Chondrocyte (in vitro differentiated cells): ENCODE data around the gene CCDC61. TPM values are rescaled to one million over a fixed set of nuclear protein-coding genes. Genes with fewer than 3 reads are reported as not detected.

Experiments
- DNase-seq: peaks from one replicate; pipeline ENCODE4 v3.0.0; 2021; ENCODE audit warnings: mixed read lengths, low spot score
- H3K27ac Mint-ChIP-seq: one replicate; pipeline ENCODE4 v1.8.0; 2021; ENCODE audit warnings: mild to moderate bottlenecking, moderate library complexity, mixed read lengths; ENCODE audit not compliant: unreplicated experiment
- H3K27me3 Mint-ChIP-seq: 2 replicates; pipeline ENCODE4 v1.8.0; 2021; ENCODE audit warnings: low read depth, mixed read lengths
- H3K36me3 Mint-ChIP-seq: 2 replicates; pipeline ENCODE4 v1.8.0; 2021; ENCODE audit warnings: low read depth, mixed read lengths
- H3K4me1 Mint-ChIP-seq: 2 replicates; pipeline ENCODE4 v1.8.0; 2021; ENCODE audit warnings: low read depth, mild to moderate bottlenecking, mixed read lengths
- H3K4me3 Mint-ChIP-seq: one replicate; pipeline ENCODE4 v1.8.0; 2021; ENCODE audit warnings: mild to moderate bottlenecking, moderate library complexity, mixed read lengths; ENCODE audit not compliant: unreplicated experiment
- H3K9me3 Mint-ChIP-seq: 2 replicates; pipeline ENCODE4 v1.8.0; 2021; ENCODE audit warnings: low read depth, mixed read lengths
- total RNA-seq: library from RNA; stranded (reverse); gene quantifications from 3 replicates; pipeline ENCODE4 v1.2.1, GENCODE V29; 2021
- TF ChIP-seq, protein P1 (sequence below): fragments of 200-600 bp; sonication (generic); IDR thresholded peaks from 2 replicates; pipeline ENCODE4 v1.5.0; 2021; ENCODE audit warnings: antibody characterized with exemption, mild to moderate bottlenecking, moderate library complexity

Gene CCDC61
- total RNA-seq, 1 donor from 2014 or later, result 8.4 TPM

DNA sequence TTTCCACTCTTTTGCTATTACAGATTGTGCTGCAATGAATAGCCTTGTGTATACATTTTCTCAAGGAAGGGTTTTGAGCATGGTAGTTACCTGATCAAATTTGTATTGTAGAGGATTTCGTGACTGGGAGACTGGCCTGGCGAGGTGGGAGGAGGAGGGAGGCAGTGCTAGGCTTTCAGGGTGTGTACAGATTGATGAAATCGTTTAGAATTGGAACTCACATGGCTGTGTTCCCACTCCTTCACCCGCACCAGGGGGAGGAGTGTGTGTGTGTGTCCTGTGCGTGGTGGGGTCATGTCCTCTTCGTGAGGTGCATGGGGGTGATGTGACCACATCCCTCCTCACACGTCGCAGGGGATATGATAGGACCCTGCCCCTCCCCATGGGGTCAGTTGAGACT is 19.3 kb downstream of the CCDC61 start:
- H3K27ac Mint-ChIP-seq, result no peak overlapping the region
- no peak for DNase-seq
- H3K36me3 Mint-ChIP-seq, result peaks cover 4% of the 10 kb centered on the region
- no peaks in the 10 kb centered on the region for H3K9me3 Mint-ChIP-seq
- H3K4me3 Mint-ChIP-seq, result peak overlapping the region; percentile 61
- H3K4me1 Mint-ChIP-seq, result peaks cover 17% of the 10 kb centered on the region
- TF ChIP-seq, protein P1, sequence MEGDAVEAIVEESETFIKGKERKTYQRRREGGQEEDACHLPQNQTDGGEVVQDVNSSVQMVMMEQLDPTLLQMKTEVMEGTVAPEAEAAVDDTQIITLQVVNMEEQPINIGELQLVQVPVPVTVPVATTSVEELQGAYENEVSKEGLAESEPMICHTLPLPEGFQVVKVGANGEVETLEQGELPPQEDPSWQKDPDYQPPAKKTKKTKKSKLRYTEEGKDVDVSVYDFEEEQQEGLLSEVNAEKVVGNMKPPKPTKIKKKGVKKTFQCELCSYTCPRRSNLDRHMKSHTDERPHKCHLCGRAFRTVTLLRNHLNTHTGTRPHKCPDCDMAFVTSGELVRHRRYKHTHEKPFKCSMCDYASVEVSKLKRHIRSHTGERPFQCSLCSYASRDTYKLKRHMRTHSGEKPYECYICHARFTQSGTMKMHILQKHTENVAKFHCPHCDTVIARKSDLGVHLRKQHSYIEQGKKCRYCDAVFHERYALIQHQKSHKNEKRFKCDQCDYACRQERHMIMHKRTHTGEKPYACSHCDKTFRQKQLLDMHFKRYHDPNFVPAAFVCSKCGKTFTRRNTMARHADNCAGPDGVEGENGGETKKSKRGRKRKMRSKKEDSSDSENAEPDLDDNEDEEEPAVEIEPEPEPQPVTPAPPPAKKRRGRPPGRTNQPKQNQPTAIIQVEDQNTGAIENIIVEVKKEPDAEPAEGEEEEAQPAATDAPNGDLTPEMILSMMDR, result no peak
- H3K27me3 Mint-ChIP-seq, result peaks cover 11% of the 10 kb centered on the region

DNA sequence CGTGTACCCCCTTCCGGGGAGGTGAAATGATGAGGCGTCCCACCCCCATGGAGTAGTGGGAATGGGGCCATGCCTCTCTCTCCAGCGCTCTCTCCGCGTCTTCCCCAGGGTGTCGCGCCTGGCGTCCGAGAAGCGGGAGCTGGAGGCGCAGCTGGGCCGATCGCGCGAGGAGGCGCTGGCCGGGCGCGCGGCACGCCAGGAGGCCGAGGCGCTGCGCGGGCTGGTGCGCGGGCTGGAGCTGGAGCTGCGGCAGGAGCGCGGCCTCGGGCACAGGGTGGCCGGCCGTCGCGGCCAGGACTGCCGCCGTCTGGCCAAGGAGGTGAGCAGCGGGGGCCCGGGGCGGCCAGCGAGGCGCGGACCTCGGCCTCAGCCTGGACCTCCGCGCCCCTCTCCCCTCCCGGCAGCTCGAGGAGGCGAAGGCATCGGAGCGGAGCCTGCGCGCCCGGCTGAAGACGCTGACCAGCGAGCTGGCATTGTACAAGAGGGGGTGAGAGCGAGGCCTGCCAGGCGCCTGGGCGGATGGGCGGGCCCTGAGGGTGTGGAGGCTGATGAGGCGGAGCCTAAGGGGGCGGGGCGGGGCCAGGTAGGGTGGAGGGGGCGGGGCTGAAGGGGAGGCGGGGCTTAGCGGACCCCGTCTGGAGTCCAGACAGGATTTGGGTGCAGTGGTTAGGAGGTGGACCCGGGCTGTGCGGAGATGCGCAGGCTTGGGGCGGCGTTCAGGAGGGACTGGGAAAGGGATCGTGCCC is 19.8 kb downstream of the CCDC61 start:
- TF ChIP-seq, protein P1, result peak; percentile 32
- Mint-ChIP-seq H3K4me1 (peaks cover 17% of the 10 kb centered on the region), H3K9me3 (no peaks in the 10 kb centered on the region), H3K27me3 (peaks cover 11% of the 10 kb centered on the region), H3K4me3 (peak overlapping the region; percentile 61), H3K27ac (no peak overlapping the region), H3K36me3 (peaks cover 5% of the 10 kb centered on the region)
- no peak for DNase-seq

DNA sequence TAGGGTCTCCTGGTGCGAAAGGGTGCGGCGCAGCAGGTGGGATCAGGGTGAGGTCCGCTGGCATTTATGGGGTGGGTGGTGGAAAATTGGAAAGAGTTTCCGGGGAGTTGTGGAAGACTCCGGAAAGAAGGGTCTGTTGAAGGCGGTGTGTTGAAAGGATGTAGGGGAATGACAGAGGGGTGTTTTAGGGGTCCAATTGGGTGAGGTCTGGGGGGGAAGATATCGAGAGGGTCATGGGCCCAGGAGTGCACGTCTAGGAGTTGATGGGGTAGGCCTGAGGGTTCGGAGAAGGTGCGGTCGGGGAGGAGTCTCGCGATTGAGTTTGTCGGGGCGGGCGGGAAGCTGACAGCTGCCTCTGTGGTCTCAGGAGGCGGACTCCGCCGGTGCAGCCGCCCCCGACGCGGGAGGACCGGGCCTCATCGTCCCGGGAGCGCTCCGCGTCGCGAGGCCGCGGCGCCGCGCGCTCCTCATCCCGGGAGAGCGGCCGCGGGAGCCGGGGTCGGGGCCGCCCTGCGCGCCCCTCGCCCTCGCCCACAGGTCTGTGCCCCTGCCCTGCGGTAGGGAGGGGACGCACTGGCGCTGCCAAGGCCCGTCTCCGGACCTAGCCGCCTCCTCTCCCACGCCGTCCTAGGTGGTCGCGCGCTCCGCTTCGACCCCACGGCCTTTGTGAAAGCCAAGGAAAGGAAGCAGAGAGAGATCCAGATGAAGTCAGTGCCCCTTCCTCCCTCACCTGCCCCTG is 20.6 kb downstream of the CCDC61 start:
- Mint-ChIP-seq H3K9me3 (no peaks in the 10 kb centered on the region), H3K27me3 (peaks cover 11% of the 10 kb centered on the region), H3K27ac (peak overlapping the region; percentile 69), H3K36me3 (peaks cover 5% of the 10 kb centered on the region), H3K4me3 (peak overlapping the region; percentile 84), H3K4me1 (peaks cover 17% of the 10 kb centered on the region)
- TF ChIP-seq, protein P1, result no peak
- no peak for DNase-seq

DNA sequence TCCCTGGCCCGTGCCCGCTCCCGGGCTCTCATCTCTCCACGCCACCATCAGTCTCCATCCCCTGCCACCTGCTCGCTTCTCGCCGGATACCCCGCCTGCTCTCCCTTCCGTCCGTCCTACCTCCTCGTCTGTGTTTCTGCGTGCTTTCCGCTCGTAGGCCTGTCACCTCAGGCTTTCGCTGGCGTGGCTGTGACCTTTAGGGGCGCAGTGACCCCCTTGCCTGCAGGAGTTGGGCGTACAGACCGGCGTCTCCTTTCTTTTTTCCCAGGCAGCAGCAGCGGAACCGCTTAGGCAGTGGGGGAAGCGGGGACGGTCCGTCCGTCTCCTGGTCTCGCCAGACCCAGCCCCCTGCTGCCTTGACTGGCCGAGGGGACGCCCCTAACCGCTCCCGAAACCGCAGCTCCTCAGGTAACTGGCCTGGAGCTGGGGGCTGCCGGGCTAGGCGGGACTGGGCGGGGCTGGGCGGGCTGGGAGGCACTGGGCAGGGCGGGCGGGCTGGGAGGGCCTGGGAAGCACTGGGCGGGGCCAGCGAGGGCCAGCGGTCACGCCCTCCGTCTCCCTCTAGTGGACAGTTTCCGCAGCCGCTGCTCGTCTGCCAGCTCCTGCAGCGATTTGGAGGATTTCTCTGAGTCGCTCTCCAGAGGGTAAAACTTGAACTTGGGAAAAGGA is 21.3 kb downstream of the CCDC61 start:
- TF ChIP-seq, protein P1, result peak; percentile 94
- DNase-seq, result no peak
- Mint-ChIP-seq H3K4me1 (peaks cover 17% of the 10 kb centered on the region), H3K27me3 (peaks cover 11% of the 10 kb centered on the region), H3K36me3 (peaks cover 3% of the 10 kb centered on the region), H3K27ac (peak overlapping the region; percentile 69), H3K4me3 (peak overlapping the region; percentile 84), H3K9me3 (no peaks in the 10 kb centered on the region)

DNA sequence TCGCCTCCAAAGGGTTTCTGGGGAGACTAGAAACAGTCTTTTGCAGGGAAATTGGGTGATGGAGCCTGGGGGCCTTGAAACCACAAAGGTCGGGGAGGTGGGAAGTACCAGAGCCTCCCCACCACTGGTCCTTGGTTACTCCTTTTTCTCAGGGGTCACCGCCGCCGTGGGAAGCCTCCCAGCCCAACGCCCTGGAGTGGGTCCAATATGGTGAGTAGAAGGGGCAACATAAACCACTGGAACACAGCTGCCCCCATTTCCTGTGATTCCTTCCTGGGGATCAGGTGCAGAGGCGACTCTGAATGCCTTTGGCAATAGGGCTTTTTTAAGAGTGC is 21.8 kb downstream of the CCDC61 start:
- Mint-ChIP-seq H3K36me3 (peaks cover 3% of the 10 kb centered on the region), H3K27me3 (peaks cover 13% of the 10 kb centered on the region), H3K9me3 (no peaks in the 10 kb centered on the region), H3K27ac (no peak overlapping the region), H3K4me3 (peak overlapping the region; percentile 27), H3K4me1 (peaks cover 17% of the 10 kb centered on the region)
- TF ChIP-seq, protein P1, result peak; percentile 67
- no peak for DNase-seq
